Measurements from ENCODE around the gene GLCE. TPM values are rescaled to one million over a fixed set of nuclear protein-coding genes. Genes with fewer than 3 reads are reported as not detected.
A peak's percentile ranks its signal among the peaks of the same experiment; 100 is the strongest.

GLCE gene
- total and polyA plus RNA-seq, 9 of the 15 experiments (the other 6 are each of a cell fraction or from before 2014, with no cell fraction given): 4.6 to 12.3 (median 10.6) TPM

GRCh38 chr15:69305933-69306568, 145.6 kb downstream of the GLCE start:
- H3K27ac ChIP-seq (ENCODE audit: extremely low read depth, low read depth, low read length): no peak overlapping the region
- peaks cover 5 to 22% of the 10 kb centered on the region in 2 experiments; a peak in 4 of 5 replicates for H3K27me3 ChIP-seq (ENCODE audit: control insufficient read depth in 2 of 2, insufficient read depth in 2 of 2, low read length in 2 of 2)
- ChIA-PET CTCF (ENCODE audit: low intra/inter-chr PET ratio) (no interaction called here), POLR2A (no interaction called here)
- peaks cover 0 to 7% of the 10 kb centered on the region in 2 experiments; a peak in 2 of 5 replicates for H3K4me1 ChIP-seq (replicated peaks in 1 of 2; ENCODE audit: control insufficient read depth in 2 of 2, insufficient read depth in 2 of 2, low read length in 2 of 2)
- BruUV-seq (replicated peaks): no TSS peak
- 0 out of 2 replicates have a peak overlapping the region, but pooled peaks have one; percentile 32 for H3K4me2 ChIP-seq (ENCODE audit: insufficient read depth, low read length)
- no peak for TF ChIP-seq DEAF1 (CRISPR knock-in tag; IDR thresholded peaks at IDR 0.05)
- no peak for TF ChIP-seq HDGF (IDR thresholded peaks at IDR 0.05)
- no peak for TF ChIP-seq NR4A1 (CRISPR knock-in tag; IDR thresholded peaks at IDR 0.05)
- TF ChIP-seq NR4A1 (tag; IDR thresholded peaks at IDR 0.05): no peak
- no peak for TF ChIP-seq SPI1 (IDR thresholded peaks at IDR 0.05; ENCODE audit: borderline replicate concordance, low read depth, low read length)
- no peak for TF ChIP-seq NR2C2 (CRISPR knock-in tag; IDR thresholded peaks at IDR 0.05)
- TF ChIP-seq NR2C2 (tag; IDR thresholded peaks at IDR 0.05): peak; percentile 86
- no peak for TF ChIP-seq CHAMP1 (IDR thresholded peaks at IDR 0.05)
- TF ChIP-seq NR2C1 (IDR thresholded peaks at IDR 0.05): peak; percentile 88
- peak; percentile 79 for TF ChIP-seq NR2C1 (tag; IDR thresholded peaks at IDR 0.05)
- TF ChIP-seq TEAD1 (CRISPR knock-in tag; IDR thresholded peaks at IDR 0.05): no peak
- no peak for TF ChIP-seq SMAD3 (CRISPR knock-in tag; conservative IDR thresholded peaks at IDR 0.05)
- TF ChIP-seq PML (IDR thresholded peaks at IDR 0.05; ENCODE audit: low read length): no peak
- H3K9me1 ChIP-seq (ENCODE audit: control insufficient read depth, insufficient read depth, low read length): peaks cover 5% of the 10 kb centered on the region
- no peaks in the 10 kb centered on the region for H4K20me1 ChIP-seq (replicated peaks; ENCODE audit: control insufficient read depth, insufficient read depth, low read length)
- H3K79me2 ChIP-seq (ENCODE audit: control insufficient read depth, insufficient read depth, low read length): no peaks in the 10 kb centered on the region
- in situ Hi-C loops (cut with MboI) (no loop called here), intact Hi-C loops (cut with micrococcal nuclease) (loop anchor here (10.0 kb wide), 1 partner anchor 89 kb away; no protein-coding TSS in a partner anchor)
- FAIRE-seq: no peak
- 73% methylated on average over 6 of the region's 9 CpGs for WGBS (ENCODE audit: insufficient coverage, low coverage, missing lambda C conversion rate)
- no peaks in the 10 kb centered on the region for H3K9me3 ChIP-seq (replicated peaks; ENCODE audit: control insufficient read depth, insufficient read depth, low read depth, low read length)
- no peak overlapping the region for H3K9ac ChIP-seq (ENCODE audit: insufficient read depth in 1 of 2, low read depth in 2 of 2, low read length in 2 of 2)
- H3K36me3 ChIP-seq (ENCODE audit: control insufficient read depth, insufficient read depth, low read length): no peaks in the 10 kb centered on the region
- no peak overlapping the region for H3K4me3 ChIP-seq
- no peak for DNase-seq (ENCODE audit: extremely low read depth in 1 of 4, low spot score in 3 of 4)
- no peak for ATAC-seq
- H2AFZ ChIP-seq (ENCODE audit: low read depth, low read length): no peak overlapping the region
